GM19455 (cell line): ENCODE data around the gene PCDHGB5.

Experiments
- ATAC-seq: cut with Tn5 transposase; IDR thresholded peaks from one replicate; pipeline ENCODE4 v1.9.1; 2021; ENCODE audit not compliant: unreplicated experiment

PCDHGB5 gene

GRCh38 chr5:141397756-141398551 is at the start of gene PCDHGB5:
PCDHGB5 (plus strand) TSS chr5:141397947; CDS start chr5:141398128, 181 bp downstream.
- peak; percentile 97 for ATAC-seq

- no peak for ATAC-seq
These were observed 47.7 kb upstream of the PCDHGB5 start, which contains the start of gene PCDHGB1 for GRCh38 chr5:141349917-141350619. PCDHGB1 (plus strand) TSS chr5:141350099; CDS start chr5:141350261, 162 bp downstream.

- no peak for ATAC-seq
These were observed 46.2 kb upstream of the PCDHGB5 start for GRCh38 chr5:141351591-141351990.

- no peak for ATAC-seq
These were observed 42.8 kb upstream of the PCDHGB5 start, which contains the start of gene PCDHGA4 for GRCh38 chr5:141354900-141355469. PCDHGA4 (plus strand) TSS chr5:141355021; CDS start chr5:141355108, 87 bp downstream.

- ATAC-seq = no peak
These were observed 42.1 kb upstream of the PCDHGB5 start for GRCh38 chr5:141355641-141356040.

DNA sequence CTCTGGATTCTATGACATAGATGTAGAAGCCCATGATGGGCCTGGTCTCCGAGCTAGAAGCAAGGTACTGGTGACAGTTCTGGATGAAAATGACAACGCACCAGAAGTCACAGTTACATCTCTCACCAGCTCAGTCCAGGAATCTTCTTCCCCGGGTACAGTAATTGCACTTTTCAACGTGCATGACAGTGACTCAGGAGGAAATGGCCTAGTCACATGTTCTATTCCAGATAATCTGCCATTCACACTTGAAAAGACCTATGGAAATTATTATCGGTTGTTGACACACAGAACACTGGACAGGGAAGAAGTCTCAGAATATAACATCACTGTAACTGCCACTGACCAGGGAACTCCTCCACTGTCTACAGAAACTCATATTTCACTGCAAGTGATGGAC is 41.6 kb upstream of the PCDHGB5 start:
- ATAC-seq = no peak

GRCh38 chr5:141356950-141357349 is 40.8 kb upstream of the PCDHGB5 start:
- no peak for ATAC-seq

- no peak for ATAC-seq
These were observed 37.8 kb upstream of the PCDHGB5 start, which contains the start of gene PCDHGB2 for GRCh38 chr5:141359790-141360426. PCDHGB2 (plus strand) TSS chr5:141359994; CDS start chr5:141360136, 142 bp downstream.

DNA sequence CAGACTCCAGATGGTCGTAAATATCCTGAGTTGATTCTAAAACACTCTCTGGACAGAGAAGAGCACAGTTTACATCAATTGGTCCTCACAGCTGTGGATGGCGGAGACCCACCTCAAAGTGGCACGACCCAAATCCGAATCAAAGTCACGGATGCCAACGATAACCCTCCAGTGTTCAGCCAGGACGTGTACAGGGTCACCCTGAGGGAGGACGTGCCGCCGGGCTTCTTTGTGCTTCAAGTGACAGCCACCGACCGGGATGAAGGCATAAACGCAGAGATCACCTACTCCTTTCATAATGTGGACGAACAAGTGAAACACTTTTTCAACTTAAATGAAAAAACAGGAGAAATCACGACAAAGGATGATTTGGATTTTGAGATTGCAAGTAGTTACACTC is 37.1 kb upstream of the PCDHGB5 start:
- no peak for ATAC-seq

DNA sequence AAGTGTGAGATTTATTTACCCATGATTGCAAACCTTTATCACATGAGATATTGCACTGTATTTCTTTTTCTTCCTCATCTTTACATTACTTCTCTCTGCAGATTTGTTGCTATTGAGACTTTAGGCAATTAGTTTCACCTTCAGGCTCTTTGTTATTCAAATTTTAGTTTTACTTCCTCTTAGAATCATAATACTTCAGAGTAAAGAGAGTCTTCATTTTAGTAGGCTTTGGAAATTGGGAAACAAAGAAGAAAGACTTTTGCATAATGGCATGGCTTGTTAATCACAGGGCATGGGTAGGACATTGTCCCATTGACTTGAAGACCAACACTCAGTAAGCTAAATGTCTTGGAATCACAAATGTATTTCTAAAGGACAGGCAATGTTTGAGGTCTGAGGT is 35.0 kb upstream of the PCDHGB5 start:
- no peak for ATAC-seq

DNA sequence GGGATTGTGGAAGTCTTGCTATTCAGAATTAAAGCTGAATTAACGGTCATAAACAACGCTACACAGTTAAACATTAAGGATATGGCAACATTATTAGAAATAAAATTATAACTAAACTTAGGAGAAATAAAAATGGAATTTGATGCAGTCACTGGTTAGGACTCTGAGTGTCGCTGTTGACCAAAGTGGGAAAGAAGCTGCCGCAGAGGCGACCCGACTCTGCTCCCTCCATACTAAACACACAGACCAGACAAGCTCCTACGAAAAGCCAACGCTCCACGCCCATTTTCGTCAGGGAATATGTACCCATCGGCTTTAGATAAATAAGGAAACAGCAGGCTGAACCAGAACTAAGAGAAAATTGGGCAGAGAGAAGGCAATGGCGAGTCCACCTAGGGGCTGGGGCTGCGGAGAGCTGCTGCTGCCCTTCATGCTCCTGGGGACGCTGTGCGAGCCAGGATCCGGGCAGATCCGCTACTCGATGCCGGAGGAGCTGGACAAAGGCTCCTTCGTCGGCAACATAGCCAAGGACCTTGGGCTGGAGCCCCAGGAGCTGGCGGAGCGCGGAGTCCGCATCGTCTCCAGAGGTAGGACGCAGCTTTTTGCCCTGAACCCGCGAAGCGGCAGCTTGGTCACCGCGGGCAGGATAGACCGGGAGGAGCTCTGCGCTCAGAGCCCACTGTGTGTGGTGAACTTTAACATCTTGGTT is 33.6 kb upstream of the PCDHGB5 start, which contains the start of gene PCDHGA5:
TSS of gene PCDHGA5 (plus strand) at position 211 of the 709 bp plus-strand sequence. CDS start at position 380, 169 bp downstream.
- ATAC-seq = no peak

GRCh38 chr5:141366016-141366896 is 31.5 kb upstream of the PCDHGB5 start:
- ATAC-seq = no peak

DNA sequence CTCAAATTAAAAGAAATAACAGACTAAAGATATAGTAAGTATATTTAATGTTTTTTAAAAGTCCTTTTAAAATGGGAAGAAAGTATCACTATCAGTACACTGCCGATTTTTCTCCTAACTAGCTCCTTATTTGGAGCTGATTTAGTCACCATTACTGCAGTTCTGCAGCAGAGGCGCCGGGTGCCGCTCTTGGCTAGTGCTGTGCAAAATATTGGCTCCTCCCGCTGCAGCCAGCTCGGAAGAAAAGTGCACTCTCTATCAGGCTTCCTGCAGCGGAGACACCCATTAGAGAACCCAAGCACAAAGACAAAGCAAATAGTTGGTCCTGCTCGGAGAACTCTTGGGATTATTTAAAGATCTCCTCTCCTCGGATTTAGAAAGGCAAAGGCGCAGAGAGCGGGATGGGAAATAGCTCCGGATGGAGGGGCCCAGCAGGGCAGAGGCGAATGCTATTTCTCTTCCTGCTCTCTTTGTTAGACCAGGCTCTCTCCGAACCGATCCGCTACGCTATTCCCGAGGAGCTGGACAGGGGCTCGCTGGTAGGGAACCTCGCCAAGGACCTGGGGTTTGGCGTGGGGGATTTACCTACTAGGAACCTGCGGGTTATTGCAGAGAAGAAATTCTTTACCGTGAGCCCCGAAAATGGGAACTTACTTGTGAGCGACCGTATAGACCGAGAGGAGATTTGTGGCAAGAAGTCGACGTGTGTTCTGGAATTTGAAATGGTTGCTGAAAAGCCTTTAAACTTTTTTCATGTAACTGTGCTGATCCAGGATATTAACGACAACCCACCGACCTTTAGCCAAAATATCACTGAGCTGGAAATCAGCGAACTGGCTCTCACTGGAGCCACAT is 27.5 kb upstream of the PCDHGB5 start, which contains the start of gene PCDHGB3:
TSS of gene PCDHGB3 (plus strand) at position 249 of the 855 bp plus-strand sequence. CDS start at position 402, 153 bp downstream.
- peak; percentile 98 for ATAC-seq

DNA sequence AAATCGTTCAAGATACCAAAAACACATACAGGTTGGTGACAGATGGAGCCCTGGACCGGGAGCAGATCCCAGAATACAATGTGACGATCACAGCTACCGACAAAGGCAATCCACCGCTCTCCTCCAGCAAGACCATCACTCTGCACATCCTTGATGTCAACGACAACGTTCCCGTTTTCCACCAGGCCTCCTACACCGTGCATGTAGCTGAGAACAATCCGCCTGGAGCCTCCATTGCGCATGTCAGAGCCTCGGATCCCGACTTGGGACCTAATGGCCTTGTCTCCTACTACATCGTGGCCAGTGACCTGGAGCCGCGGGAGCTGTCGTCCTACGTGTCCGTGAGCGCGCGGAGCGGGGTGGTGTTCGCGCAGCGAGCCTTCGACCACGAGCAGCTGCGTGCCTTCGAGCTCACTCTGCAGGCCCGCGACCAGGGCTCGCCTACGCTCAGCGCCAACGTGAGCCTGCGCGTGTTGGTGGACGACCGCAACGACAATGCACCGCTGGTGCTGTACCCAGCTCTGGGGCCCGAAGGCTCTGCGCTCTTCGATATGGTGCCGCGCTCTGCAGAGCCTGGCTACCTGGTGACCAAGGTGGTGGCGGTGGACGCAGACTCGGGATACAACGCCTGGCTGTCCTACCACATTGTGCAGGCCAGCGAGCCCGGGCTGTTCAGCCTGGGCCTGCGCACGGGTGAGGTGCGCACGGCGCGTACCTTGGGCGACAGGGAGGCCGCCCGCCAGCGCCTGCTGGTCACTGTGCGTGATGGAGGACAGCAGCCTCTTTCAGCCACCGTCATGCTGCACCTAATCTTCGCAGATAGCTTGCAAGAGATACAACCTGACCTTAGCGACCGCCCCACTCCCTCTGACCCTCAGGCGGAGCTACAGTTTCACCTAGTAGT is 25.9 kb upstream of the PCDHGB5 start:
- no peak for ATAC-seq

- no peak for ATAC-seq
These were observed 24.0 kb upstream of the PCDHGB5 start, which contains the start of gene PCDHGA6 for GRCh38 chr5:141373673-141374317. PCDHGA6 (plus strand) TSS chr5:141373891; CDS start chr5:141374084, 193 bp downstream.

DNA sequence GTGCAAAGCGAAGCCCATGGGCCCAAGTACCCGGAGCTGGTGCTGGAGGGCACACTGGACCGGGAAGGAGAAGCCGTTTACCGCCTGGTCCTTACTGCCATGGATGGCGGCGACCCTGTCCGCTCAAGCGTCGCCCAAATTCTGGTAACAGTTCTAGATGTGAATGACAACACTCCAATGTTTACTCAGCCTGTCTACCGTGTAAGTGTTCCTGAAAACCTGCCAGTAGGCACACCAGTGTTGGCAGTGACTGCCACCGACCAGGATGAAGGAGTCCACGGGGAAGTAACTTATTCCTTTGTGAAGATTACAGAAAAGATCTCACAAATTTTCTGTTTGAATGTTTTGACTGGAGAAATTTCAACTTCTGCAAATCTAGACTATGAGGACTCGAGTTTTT is 23.1 kb upstream of the PCDHGB5 start:
- ATAC-seq = no peak
